22Rv1 (cell line): ENCODE measurements around the gene SRPK1.

Source experiments
- ZFX ChIP-seq: fragments of 450-650 bp; IDR thresholded peaks from 2 replicates; pipeline ENCODE4 v1.6.1; 2017; ENCODE audit warnings: antibody characterized with exemption, borderline replicate concordance
- TF ChIP-seq, protein P1 (sequence below): fragments of 450-650 bp; IDR thresholded peaks from 2 replicates; pipeline ENCODE4 v1.5.1; 2017; ENCODE audit warnings: mild to moderate bottlenecking

DNA sequence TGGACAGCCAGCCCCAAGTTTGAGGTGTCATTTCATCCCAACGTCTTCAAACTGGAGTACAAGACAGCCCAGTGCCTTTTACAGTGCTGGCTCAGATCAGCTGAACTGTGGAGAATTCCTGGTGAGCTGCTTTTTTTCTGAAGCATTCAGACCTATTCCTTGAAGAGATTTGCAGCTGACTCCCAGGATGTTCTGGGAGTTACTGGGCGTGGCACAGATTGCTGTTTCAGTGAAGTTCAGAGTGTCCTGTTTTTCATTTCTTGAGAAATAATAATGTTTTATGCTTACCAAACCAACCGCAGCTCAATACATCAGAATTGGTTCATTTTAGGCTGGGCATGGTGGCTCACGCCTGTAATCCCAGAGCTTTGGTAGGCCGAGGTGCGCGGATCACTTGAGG is 33.4 kb upstream of the SRPK1 start:
- TF ChIP-seq, protein P1, sequence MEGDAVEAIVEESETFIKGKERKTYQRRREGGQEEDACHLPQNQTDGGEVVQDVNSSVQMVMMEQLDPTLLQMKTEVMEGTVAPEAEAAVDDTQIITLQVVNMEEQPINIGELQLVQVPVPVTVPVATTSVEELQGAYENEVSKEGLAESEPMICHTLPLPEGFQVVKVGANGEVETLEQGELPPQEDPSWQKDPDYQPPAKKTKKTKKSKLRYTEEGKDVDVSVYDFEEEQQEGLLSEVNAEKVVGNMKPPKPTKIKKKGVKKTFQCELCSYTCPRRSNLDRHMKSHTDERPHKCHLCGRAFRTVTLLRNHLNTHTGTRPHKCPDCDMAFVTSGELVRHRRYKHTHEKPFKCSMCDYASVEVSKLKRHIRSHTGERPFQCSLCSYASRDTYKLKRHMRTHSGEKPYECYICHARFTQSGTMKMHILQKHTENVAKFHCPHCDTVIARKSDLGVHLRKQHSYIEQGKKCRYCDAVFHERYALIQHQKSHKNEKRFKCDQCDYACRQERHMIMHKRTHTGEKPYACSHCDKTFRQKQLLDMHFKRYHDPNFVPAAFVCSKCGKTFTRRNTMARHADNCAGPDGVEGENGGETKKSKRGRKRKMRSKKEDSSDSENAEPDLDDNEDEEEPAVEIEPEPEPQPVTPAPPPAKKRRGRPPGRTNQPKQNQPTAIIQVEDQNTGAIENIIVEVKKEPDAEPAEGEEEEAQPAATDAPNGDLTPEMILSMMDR: no peak
- no peak for TF ChIP-seq ZFX
